ENCODE data around the gene TJP1.

GRCh38 chr15:29712149-29712885 lies 110.0 kb downstream of the TJP1 start:
- TF ChIP-seq, protein P1, sequence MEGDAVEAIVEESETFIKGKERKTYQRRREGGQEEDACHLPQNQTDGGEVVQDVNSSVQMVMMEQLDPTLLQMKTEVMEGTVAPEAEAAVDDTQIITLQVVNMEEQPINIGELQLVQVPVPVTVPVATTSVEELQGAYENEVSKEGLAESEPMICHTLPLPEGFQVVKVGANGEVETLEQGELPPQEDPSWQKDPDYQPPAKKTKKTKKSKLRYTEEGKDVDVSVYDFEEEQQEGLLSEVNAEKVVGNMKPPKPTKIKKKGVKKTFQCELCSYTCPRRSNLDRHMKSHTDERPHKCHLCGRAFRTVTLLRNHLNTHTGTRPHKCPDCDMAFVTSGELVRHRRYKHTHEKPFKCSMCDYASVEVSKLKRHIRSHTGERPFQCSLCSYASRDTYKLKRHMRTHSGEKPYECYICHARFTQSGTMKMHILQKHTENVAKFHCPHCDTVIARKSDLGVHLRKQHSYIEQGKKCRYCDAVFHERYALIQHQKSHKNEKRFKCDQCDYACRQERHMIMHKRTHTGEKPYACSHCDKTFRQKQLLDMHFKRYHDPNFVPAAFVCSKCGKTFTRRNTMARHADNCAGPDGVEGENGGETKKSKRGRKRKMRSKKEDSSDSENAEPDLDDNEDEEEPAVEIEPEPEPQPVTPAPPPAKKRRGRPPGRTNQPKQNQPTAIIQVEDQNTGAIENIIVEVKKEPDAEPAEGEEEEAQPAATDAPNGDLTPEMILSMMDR (IDR thresholded peaks at IDR 0.05): no peak
- no peak for TF ChIP-seq POLR2A (IDR thresholded peaks at IDR 0.05)
